ENCODE measurements around the gene DCAF11. TPM values are rescaled to one million over a fixed set of nuclear protein-coding genes. Genes with fewer than 3 reads are reported as not detected.

Gene DCAF11
- total and polyA plus RNA-seq, 12 donors: 19.7 to 99.7 (median 70.8) TPM

- Histone ChIP-seq H3K27ac (no peak overlapping the region), H3K36me3 (no peaks in the 10 kb centered on the region), H3K4me3 (no peak overlapping the region), H3K27me3 (peaks cover 0 to 17% (median 0%) of the 10 kb centered on the region in 7 donors), H3K4me1 (peaks cover 0 to 11% (median 5%) of the 10 kb centered on the region in 9 donors), H3K9me3 (no peaks in the 10 kb centered on the region)
- no peak for TF ChIP-seq CTCF (IDR thresholded peaks at IDR 0.05)
- DNase-seq (no peak), ATAC-seq (no peak)
- intact Hi-C loops (cut with DNase I): loop anchor here in 1 of 10 donors (10.0 kb wide), 1 partner anchor 102 kb away; the partner anchor contains the start of gene DHRS4L2
- WGBS, 2 donors: 78 to 83% methylated on average over 3 of the region's 3 CpGs
Measured at GRCh38 chr14:24086193-24086955, 28.2 kb upstream of the DCAF11 start.

GRCh38 chr14:24087004-24087403 lies 27.6 kb upstream of the DCAF11 start:
- intact Hi-C loops (cut with DNase I): loop anchor here in 1 of 10 donors (10.0 kb wide), 1 partner anchor 102 kb away; the partner anchor contains the start of gene DHRS4L2
- H3K9me3 ChIP-seq: no peaks in the 10 kb centered on the region
- DNase-seq (no peak), ATAC-seq (no peak)
- peaks cover 0 to 8% (median 0%) of the 10 kb centered on the region in 9 donors for H3K4me1 ChIP-seq
- WGBS, 2 donors: 72 to 74% methylated on average over 1 of the region's 1 CpG
- no peak overlapping the region for H3K27ac ChIP-seq
- peaks cover 0 to 11% (median 0%) of the 10 kb centered on the region in 7 donors for H3K27me3 ChIP-seq
- H3K36me3 ChIP-seq: no peaks in the 10 kb centered on the region
- no peak overlapping the region for H3K4me3 ChIP-seq
- no peak for TF ChIP-seq CTCF (IDR thresholded peaks at IDR 0.05)

- DNase-seq (no peak), ATAC-seq (no peak)
- Histone ChIP-seq H3K36me3 (no peaks in the 10 kb centered on the region), H3K4me3 (no peak overlapping the region), H3K4me1 (peaks cover 0 to 19% (median 0%) of the 10 kb centered on the region in 9 donors), H3K9me3 (no peaks in the 10 kb centered on the region), H3K27me3 (peaks cover 0 to under 1% (median 0%) of the 10 kb centered on the region in 7 donors), H3K27ac (no peak overlapping the region)
- no peak for TF ChIP-seq CTCF (IDR thresholded peaks at IDR 0.05)
- intact Hi-C loops (cut with DNase I): loop anchor here in 3 of 10 donors (2.0 to 10.0 kb wide), 2 partner anchors 29 to 103 kb away; partner anchors contain the start of gene DHRS4L2 (in 1 of the 3)
- 80 to 86% methylated on average over 2 of the region's 2 CpGs for WGBS, 2 donors
Measured at GRCh38 chr14:24088095-24088494, 26.5 kb upstream of the DCAF11 start.

- ATAC-seq: no peak
- Histone ChIP-seq H3K4me3 (no peak overlapping the region), H3K36me3 (no peaks in the 10 kb centered on the region), H3K27me3 (no peaks in the 10 kb centered on the region), H3K9me3 (no peaks in the 10 kb centered on the region), H3K27ac (no peak overlapping the region), H3K4me1 (peaks cover 0 to 30% (median 12%) of the 10 kb centered on the region in 9 donors)
- DNase-seq: no peak
- TF ChIP-seq CTCF (IDR thresholded peaks at IDR 0.05): no peak
- intact Hi-C loops (cut with DNase I): loop anchor here in 9 of 10 donors (1.0 to 10.0 kb wide), 7 partner anchors 31 to 105 kb away; partner anchors contain the start of gene DHRS4L2 (in 2 of the 9)
- WGBS, 2 donors: 84 to 89% methylated on average over 6 of the region's 6 CpGs
Measured at GRCh38 chr14:24089890-24090289, 24.7 kb upstream of the DCAF11 start.

Data from heart right ventricle (tissue), 16 donors.